GM12892 (cell line): ENCODE measurements around the gene GCK.

Experiments used
- POLR2A ChIP-seq: IDR thresholded peaks from 2 replicates; pipeline ENCODE4 v1.6.1; 2011; ENCODE audit warnings: low read depth, low read length, control low read depth
- POLR2AphosphoS5 ChIP-seq: IDR thresholded peaks from 2 replicates; pipeline ENCODE4 v1.6.1; 2011; ENCODE audit warnings: low read depth, low read length, control low read depth
- TAF1 ChIP-seq: IDR thresholded peaks from 2 replicates; pipeline ENCODE4 v1.6.1; 2011; ENCODE audit warnings: low read depth, mild to moderate bottlenecking, control low read depth, low read length, borderline replicate concordance

- no peak for TF ChIP-seq POLR2A
- TF ChIP-seq TAF1: no peak
- TF ChIP-seq POLR2AphosphoS5: no peak
Measured at GRCh38 chr7:44184873-44185446, 4.3 kb downstream of the GCK start.
